Liver (tissue), 9 donors: Measurements from ENCODE around the gene OR56B1. TPM values are rescaled to one million over a fixed set of nuclear protein-coding genes. Genes with fewer than 3 reads are reported as not detected.

Experiments
- DNase-seq: peaks from one replicate; pipeline ENCODE4 v3.0.0-alpha.2; 2017; ENCODE audit warnings: low spot score
- H3K27ac ChIP-seq, 2 donors: one replicate each; pipeline ENCODE4 v1.7.0; 2013; ENCODE audit warnings: inconsistent platforms in 2 of 2, low read length in 2 of 2, control low read depth in 1 of 2, low read depth in 1 of 2, mild to moderate bottlenecking in 1 of 2
- H3K27me3 ChIP-seq, 4 donors: one replicate each; pipeline versions ENCODE4 v1.6.1 to v1.7.0; 2013; ENCODE audit warnings: low read length in 3 of 4, inconsistent platforms in 1 of 4, mild to moderate bottlenecking in 1 of 4, moderate library complexity in 1 of 4; ENCODE audit not compliant: control insufficient read depth in 4 of 4, insufficient read depth in 4 of 4
- H3K36me3 ChIP-seq, 4 donors: one replicate each; pipeline versions ENCODE4 v1.6.1 to v1.7.0; 2013; ENCODE audit warnings: low read length in 3 of 4, mild to moderate bottlenecking in 3 of 4, low read depth in 1 of 4, moderate library complexity in 1 of 4; ENCODE audit not compliant: control insufficient read depth in 4 of 4, insufficient read depth in 3 of 4
- H3K4me1 ChIP-seq, 4 donors: one replicate each; pipeline versions ENCODE4 v1.6.1 to v1.7.0; 2013; ENCODE audit warnings: low read length in 3 of 4, mild to moderate bottlenecking in 3 of 4, moderate library complexity in 1 of 4; ENCODE audit not compliant: control insufficient read depth in 4 of 4, insufficient read depth in 4 of 4
- H3K4me3 ChIP-seq, 3 donors: one replicate each; pipeline versions ENCODE4 v1.6.1 to v1.7.0; 2013; ENCODE audit warnings: low read length in 3 of 3, control low read depth in 1 of 3, low read depth in 1 of 3, mild to moderate bottlenecking in 1 of 3
- H3K9ac ChIP-seq, 2 donors: one replicate each; pipeline ENCODE4 v1.7.0; 2013; ENCODE audit warnings: low read length in 2 of 2, mild to moderate bottlenecking in 2 of 2, moderate library complexity in 2 of 2, control low read depth in 1 of 2, low read depth in 1 of 2
- H3K9me3 ChIP-seq, 4 donors: one replicate each; pipeline versions ENCODE4 v1.6.1 to v1.7.0; 2013; ENCODE audit warnings: low read length in 3 of 4; ENCODE audit not compliant: control insufficient read depth in 4 of 4
- ATF3 ChIP-seq: IDR thresholded peaks from 2 replicates; pipeline ENCODE4 v1.6.1; 2016; ENCODE audit warnings: antibody characterized with exemption
- CTCF ChIP-seq: fragments of 150-350 bp; IDR thresholded peaks from 2 replicates; pipeline ENCODE4 v1.5.1; 2017; ENCODE audit warnings: improper control_type of control experiment, low read depth, low read length; ENCODE audit not compliant: missing input control
- EGR1 ChIP-seq, 2 donors: IDR thresholded peaks; 2 replicates each; pipeline ENCODE4 v1.6.1; 2016 to 2018; ENCODE audit warnings: antibody characterized with exemption in 2 of 2, low read depth in 2 of 2
- FOXA1 ChIP-seq: IDR thresholded peaks from 2 replicates; pipeline ENCODE4 v1.6.1; 2016; ENCODE audit warnings: antibody characterized with exemption
- FOXA2 ChIP-seq: IDR thresholded peaks from 2 replicates; pipeline ENCODE4 v1.6.1; 2016; ENCODE audit warnings: antibody characterized with exemption
- GABPA ChIP-seq, 2 donors: IDR thresholded peaks in 1 of 2; conservative IDR thresholded peaks in 1 of 2; 2 replicates each; pipeline ENCODE4 v1.6.1; 2016; ENCODE audit warnings: antibody characterized with exemption in 2 of 2, mild to moderate bottlenecking in 1 of 2, moderate library complexity in 1 of 2
- HNF4A ChIP-seq, 2 donors: conservative IDR thresholded peaks; 2 replicates each; pipeline ENCODE4 v1.6.1; 2016; ENCODE audit warnings: antibody characterized with exemption in 2 of 2, mild to moderate bottlenecking in 2 of 2
- HNF4G ChIP-seq: IDR thresholded peaks from 2 replicates; pipeline ENCODE4 v1.6.1; 2016; ENCODE audit warnings: antibody characterized with exemption
- JUND ChIP-seq, 2 donors: IDR thresholded peaks; 2 replicates each; pipeline ENCODE4 v1.6.1; 2016; ENCODE audit warnings: antibody characterized with exemption in 2 of 2
- MAX ChIP-seq: IDR thresholded peaks from 2 replicates; pipeline ENCODE4 v1.6.1; 2016; ENCODE audit warnings: antibody characterized with exemption
- NR2F2 ChIP-seq: IDR thresholded peaks from 2 replicates; pipeline ENCODE4 v1.6.1; 2016; ENCODE audit warnings: antibody characterized with exemption
- RAD21 ChIP-seq, 2 donors: IDR thresholded peaks; 2 replicates each; pipeline ENCODE4 v1.6.1; 2016; ENCODE audit warnings: antibody characterized with exemption in 2 of 2, mild to moderate bottlenecking in 2 of 2
- RXRA ChIP-seq, 2 donors: IDR thresholded peaks; 2 replicates each; pipeline ENCODE4 v1.6.1; 2017 to 2018; ENCODE audit warnings: antibody characterized with exemption in 2 of 2, mild to moderate bottlenecking in 1 of 2
- SP1 ChIP-seq: IDR thresholded peaks from 2 replicates; pipeline ENCODE4 v1.6.1; 2018; ENCODE audit warnings: antibody characterized with exemption, mild to moderate bottlenecking
- TAF1 ChIP-seq: conservative IDR thresholded peaks from 2 replicates; pipeline ENCODE4 v1.6.1; 2016; ENCODE audit warnings: antibody characterized with exemption, mild to moderate bottlenecking
- YY1 ChIP-seq: IDR thresholded peaks from 2 replicates; pipeline ENCODE4 v1.6.1; 2016; ENCODE audit warnings: antibody characterized with exemption, mild to moderate bottlenecking
- ZBTB33 ChIP-seq: IDR thresholded peaks from 2 replicates; pipeline ENCODE4 v1.6.1; 2016; ENCODE audit warnings: antibody characterized with exemption
- WGBS: extraction: QIAGEN DNeasy Blood & Tissue Kit; methylation state at CpG from one replicate; pipeline ENCODE4 v1.1.7; 2013; 5-methylcytosine and 5-hydroxymethylcytosine counted together
- polyA plus RNA-seq, 2 donors: library from polyadenylated mRNA; stranded (reverse) in 1 of 2; unstranded in 1 of 2; fragments of 200-250 nt in 1 of 2; fragments of >200 nt in 1 of 2; fragmentation: Nextera tagmentation in 1 of 2; extraction: Ambion mirVana in 1 of 2; gene quantifications; one replicate each; pipeline versions ENCODE4 v1.2.1 to v1.2.3, GENCODE V29; 2013 to 2015
- total RNA-seq, 2 donors: library from RNA; depleted of rRNA; stranded (reverse); fragments of >200 nt; gene quantifications; one replicate each; pipeline ENCODE4 v1.2.3, GENCODE V29; 2014
- TF ChIP-seq, protein P1 (sequence below): IDR thresholded peaks from 2 replicates; pipeline ENCODE4 v1.6.1; 2016; ENCODE audit warnings: antibody characterized with exemption, mild to moderate bottlenecking
- donor health status: healthy.
- donor health status: healthy.
- donor health status: healthy.
- donor health status: healthy.
- donor health status: healthy.

OR56B1 gene
- total and polyA plus RNA-seq, 4 donors, result not detected

DNA sequence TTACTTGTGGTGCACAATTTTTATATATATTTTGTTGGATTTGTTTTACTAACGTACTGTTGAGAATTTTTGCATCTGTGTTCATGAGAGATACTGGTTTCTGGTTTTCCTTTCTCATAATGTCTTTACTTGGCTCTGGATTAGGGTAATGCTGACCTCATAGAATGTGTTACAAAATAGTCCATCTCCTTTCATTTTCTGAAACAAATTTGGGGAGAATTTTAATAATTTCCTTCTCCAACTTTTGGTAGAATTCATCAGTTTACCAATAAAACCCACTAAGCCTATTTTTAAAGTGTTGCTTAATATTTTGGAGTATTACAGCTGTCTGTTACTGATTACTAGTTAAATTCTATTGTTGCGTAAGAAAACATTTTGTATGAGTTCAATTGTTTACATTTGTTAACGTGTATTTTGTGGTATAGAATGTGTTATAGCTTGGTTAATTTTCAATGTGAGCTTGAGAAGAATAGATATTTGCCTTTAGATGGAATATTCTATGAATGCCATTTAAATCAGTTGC lies 35.1 kb upstream of the OR56B1 start:
- Histone ChIP-seq H3K9ac (no peak overlapping the region), H3K36me3 (peaks cover 0 to 11% (median 4%) of the 10 kb centered on the region in 4 donors), H3K27ac (no peak overlapping the region), H3K9me3 (no peaks in the 10 kb centered on the region), H3K27me3 (no peaks in the 10 kb centered on the region), H3K4me3 (no peak overlapping the region), H3K4me1 (no peaks in the 10 kb centered on the region)
- DNase-seq, result no peak
- TF ChIP-seq YY1 (no peak), HNF4G (no peak), ATF3 (no peak), RXRA (IDR thresholded peaks at IDR 0.05) (no peak), GABPA (IDR thresholded peaks at IDR 0.05 in 1 of 2, conservative IDR thresholded peaks at IDR 0.05 in 1 of 2) (no peak), RAD21 (IDR thresholded peaks at IDR 0.05) (no peak), JUND (IDR thresholded peaks at IDR 0.05) (no peak)
- WGBS, result 54% methylated on average over 3 of the region's 3 CpGs

DNA sequence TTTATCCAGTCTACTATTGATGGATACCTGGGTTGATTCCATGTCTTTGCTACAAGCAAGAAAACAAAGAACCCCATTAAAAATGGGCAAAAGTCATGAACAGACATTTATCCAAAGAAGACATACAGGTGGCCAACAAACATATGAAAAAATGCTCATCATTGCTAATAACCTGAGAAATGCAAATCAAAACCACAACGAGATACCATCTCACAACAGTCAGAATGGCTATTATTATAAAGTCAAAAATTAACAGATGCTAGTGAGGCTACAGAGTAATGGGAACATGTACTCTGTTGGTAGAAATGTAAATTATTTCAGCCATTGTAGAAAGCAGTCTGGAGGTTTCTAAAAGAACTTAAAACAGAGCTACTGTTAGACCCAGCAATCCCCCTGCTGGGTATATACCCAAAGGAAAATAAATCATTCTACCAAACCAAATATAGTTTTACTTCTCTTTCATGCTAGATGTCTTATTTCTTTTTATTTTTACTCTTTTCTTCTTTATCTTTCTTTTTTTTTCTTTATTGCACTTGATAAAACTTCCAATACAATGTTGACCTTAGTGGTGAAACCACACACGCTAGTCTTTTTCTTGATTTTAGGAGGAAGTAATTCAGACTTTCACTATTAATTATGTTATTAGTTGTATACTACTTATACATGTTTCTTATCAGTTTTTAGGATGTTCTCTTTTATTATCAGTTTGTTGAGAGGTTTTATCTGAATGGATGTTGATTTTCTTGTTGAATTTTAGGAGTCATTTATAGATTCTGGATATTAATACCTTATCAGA lies 32.3 kb upstream of the OR56B1 start:
- Histone ChIP-seq H3K9me3 (no peaks in the 10 kb centered on the region), H3K27ac (no peak overlapping the region), H3K4me3 (no peak overlapping the region), H3K9ac (no peak overlapping the region), H3K36me3 (peaks cover 3 to 8% (median 5%) of the 10 kb centered on the region in 4 donors), H3K27me3 (no peaks in the 10 kb centered on the region), H3K4me1 (no peaks in the 10 kb centered on the region)
- TF ChIP-seq FOXA2 (no peak), ATF3 (no peak), JUND (IDR thresholded peaks at IDR 0.05) (no peak), ZBTB33 (no peak), NR2F2 (no peak), EGR1 (IDR thresholded peaks at IDR 0.05; ENCODE audit: low read depth in 2 of 2) (no peak), HNF4A (conservative IDR thresholded peaks at IDR 0.05) (no peak), RAD21 (IDR thresholded peaks at IDR 0.05) (no peak), SP1 (no peak), YY1 (no peak), FOXA1 (no peak), CTCF (no peak), HNF4G (no peak), TAF1 (no peak), RXRA (IDR thresholded peaks at IDR 0.05) (no peak), MAX (no peak)
- TF ChIP-seq, protein P1, sequence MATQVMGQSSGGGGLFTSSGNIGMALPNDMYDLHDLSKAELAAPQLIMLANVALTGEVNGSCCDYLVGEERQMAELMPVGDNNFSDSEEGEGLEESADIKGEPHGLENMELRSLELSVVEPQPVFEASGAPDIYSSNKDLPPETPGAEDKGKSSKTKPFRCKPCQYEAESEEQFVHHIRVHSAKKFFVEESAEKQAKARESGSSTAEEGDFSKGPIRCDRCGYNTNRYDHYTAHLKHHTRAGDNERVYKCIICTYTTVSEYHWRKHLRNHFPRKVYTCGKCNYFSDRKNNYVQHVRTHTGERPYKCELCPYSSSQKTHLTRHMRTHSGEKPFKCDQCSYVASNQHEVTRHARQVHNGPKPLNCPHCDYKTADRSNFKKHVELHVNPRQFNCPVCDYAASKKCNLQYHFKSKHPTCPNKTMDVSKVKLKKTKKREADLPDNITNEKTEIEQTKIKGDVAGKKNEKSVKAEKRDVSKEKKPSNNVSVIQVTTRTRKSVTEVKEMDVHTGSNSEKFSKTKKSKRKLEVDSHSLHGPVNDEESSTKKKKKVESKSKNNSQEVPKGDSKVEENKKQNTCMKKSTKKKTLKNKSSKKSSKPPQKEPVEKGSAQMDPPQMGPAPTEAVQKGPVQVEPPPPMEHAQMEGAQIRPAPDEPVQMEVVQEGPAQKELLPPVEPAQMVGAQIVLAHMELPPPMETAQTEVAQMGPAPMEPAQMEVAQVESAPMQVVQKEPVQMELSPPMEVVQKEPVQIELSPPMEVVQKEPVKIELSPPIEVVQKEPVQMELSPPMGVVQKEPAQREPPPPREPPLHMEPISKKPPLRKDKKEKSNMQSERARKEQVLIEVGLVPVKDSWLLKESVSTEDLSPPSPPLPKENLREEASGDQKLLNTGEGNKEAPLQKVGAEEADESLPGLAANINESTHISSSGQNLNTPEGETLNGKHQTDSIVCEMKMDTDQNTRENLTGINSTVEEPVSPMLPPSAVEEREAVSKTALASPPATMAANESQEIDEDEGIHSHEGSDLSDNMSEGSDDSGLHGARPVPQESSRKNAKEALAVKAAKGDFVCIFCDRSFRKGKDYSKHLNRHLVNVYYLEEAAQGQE, result no peak
- 89% methylated on average over 2 of the region's 2 CpGs for WGBS
- DNase-seq, result no peak
